ENCODE measurements around the gene FOXO4. TPM values are rescaled to one million over a fixed set of nuclear protein-coding genes. Genes with fewer than 3 reads are reported as not detected.
A peak's percentile ranks its signal among the peaks of the same experiment; 100 is the strongest.

FOXO4 gene
- total and polyA plus RNA-seq, 10 of the 15 experiments (the other 5 are each of a cell fraction or from before 2014, with no cell fraction given) = 0.05 to 6.9 (median 2.3) TPM

DNA sequence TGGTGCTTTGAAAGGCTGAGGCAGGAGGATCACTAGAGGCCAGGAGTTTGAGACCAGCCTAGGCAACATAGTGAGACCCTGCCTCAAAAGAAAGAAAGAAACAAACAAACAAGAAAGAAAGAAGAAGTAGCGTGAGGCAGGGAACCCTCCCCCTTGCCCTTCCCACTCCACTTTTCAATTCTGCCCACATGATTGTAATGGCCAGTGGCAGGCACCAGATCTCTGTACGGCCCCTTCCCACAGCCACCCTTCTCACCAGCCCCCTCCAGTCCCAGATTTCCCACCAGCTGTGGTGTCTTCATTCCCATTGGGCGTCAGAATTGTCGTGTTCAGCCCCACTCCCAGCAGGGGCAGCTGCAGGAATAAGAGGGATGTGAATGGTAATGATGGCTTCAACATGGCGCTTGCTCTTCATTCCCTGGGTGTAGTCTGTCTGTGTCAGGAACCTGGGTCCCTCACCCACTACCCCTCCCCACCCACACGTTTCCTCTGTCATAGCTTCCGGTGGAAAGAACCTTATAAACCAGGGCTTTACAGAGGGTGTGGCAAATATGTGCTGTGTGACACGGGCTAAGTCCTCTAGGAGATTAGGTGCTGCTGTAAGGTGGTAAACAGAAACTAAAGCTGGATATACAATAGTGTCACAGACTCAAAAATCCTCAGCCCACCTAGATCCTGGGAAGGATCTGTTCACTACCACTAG, 15.6 kb downstream of the FOXO4 start, which contains the start of gene IL2RG:
Gene IL2RG, minus strand, starts transcription at position 437 of the 703 bp plus-strand sequence. Its CDS starts 38 bp downstream, at position 399.
- peak within 1 kb of the TSS; percentile 68 for H3K4me2 ChIP-seq (ENCODE audit: control insufficient read depth, insufficient read depth)
- SMC1A ChIA-PET (ENCODE audit: uncharacterized antibody, unreplicated experiment) = interaction anchor here (0.9 to 4.6 kb wide), 6 partner anchors 9 to 86 kb away, joined by 3 to 44 read pairs (median 5); no protein-coding TSS in a partner anchor
- H3K4me3 ChIP-seq = peak within 1 kb of the TSS; percentile 84
- peak; percentile 73 for FAIRE-seq
- RAD21 ChIA-PET (ENCODE audit: unreplicated experiment) = interaction anchor here (0.9 to 3.6 kb wide), 6 partner anchors 9 to 86 kb away, joined by 3 to 28 read pairs (median 9); partner anchors contain the start of gene FOXO4
- POLR2A ChIA-PET = interaction anchor here (0.7 to 4.9 kb wide), 9 partner anchors 9 to 389 kb away, joined by 3 to 60 read pairs (median 5); partner anchors contain the start of gene FOXO4
- no peaks in the 10 kb centered on the region for H3K9me3 ChIP-seq (replicated peaks; ENCODE audit: control insufficient read depth, insufficient read depth, low read length)
- no peaks in the 10 kb centered on the region; a peak in 1 of 4 replicates for H3K36me3 ChIP-seq (ENCODE audit: control insufficient read depth in 2 of 2, insufficient read depth in 2 of 2, low read length in 1 of 2)
- H2AFZ ChIP-seq (ENCODE audit: control insufficient read depth, low read depth, low read length) = no peak within 1 kb of the TSS; the same call in 1 of the 2 replicates
- peak within 1 kb of the TSS; percentile 73 for H3K9ac ChIP-seq (ENCODE audit: control insufficient read depth, insufficient read depth, low read length)
- CTCF ChIA-PET = interaction anchor here (1.2 to 3.7 kb wide), 4 partner anchors 10 to 71 kb away, joined by 5 to 34 read pairs (median 16); no protein-coding TSS in a partner anchor
- H3K4me1 ChIP-seq (ENCODE audit: control insufficient read depth, insufficient read depth, low read length) = peaks cover 11% of the 10 kb centered on the region
- H4K20me1 ChIP-seq (ENCODE audit: control insufficient read depth, insufficient read depth) = no peaks in the 10 kb centered on the region
- H3K27me3 ChIP-seq (replicated peaks in 1 of 2; ENCODE audit: control insufficient read depth in 2 of 2, insufficient read depth in 2 of 2, low read length in 1 of 2) = no peaks in the 10 kb centered on the region
- WGBS (ENCODE audit: insufficient coverage, insufficient replicate concordance, low lambda C conversion rate, missing lambda C conversion rate) = 1% methylated on average over 8 of the region's 8 CpGs
- intact Hi-C loops (cut with micrococcal nuclease; ENCODE audit: unreplicated experiment) = loop anchor here (10.0 kb wide), 1 partner anchor 254 kb away; the partner anchor contains the start of gene TAF1
- peak within 1 kb of the TSS; percentile 82 for H3K27ac ChIP-seq (ENCODE audit: control insufficient read depth, insufficient read depth)
- ATAC-seq = peak; percentile 88
- in situ Hi-C loops (cut with MboI) = no loop called here
- BruUV-seq (replicated peaks) = TSS peak; percentile 85
- peaks cover 49% of the 10 kb centered on the region for H3K79me2 ChIP-seq (ENCODE audit: control insufficient read depth, insufficient read depth, low read length)
- peak; percentile 87 for DNase-seq (ENCODE audit: low read depth, low spot score)
- TF ChIP-seq SMAD1 (IDR thresholded peaks at IDR 0.05; ENCODE audit: low read depth, partially characterized antibody) (peak; percentile 88), SMC3 (IDR thresholded peaks at IDR 0.05; ENCODE audit: borderline replicate concordance, low read length) (peak; percentile 4; the same call in 1 of the 2 replicates), NFIC (IDR thresholded peaks at IDR 0.05; ENCODE audit: low read depth, low read length) (0 out of 2 replicates have a peak, but pooled peaks have one; percentile 40), CREM (IDR thresholded peaks at IDR 0.05; ENCODE audit: low read depth) (peak; percentile 87; the same call in 1 of the 2 replicates), ATF7 (IDR thresholded peaks at IDR 0.05; ENCODE audit: low read depth) (peak; percentile 78), HDGF (IDR thresholded peaks at IDR 0.05) (peak; percentile 45; the same call in 1 of the 2 replicates), POLR2AphosphoS2 (IDR thresholded peaks at IDR 0.05; ENCODE audit: low read depth, low read length) (peak; percentile 96), ZBED1 (IDR thresholded peaks at IDR 0.05; ENCODE audit: borderline replicate concordance) (peak; percentile 48; the same call in 1 of the 2 replicates), SMAD5 (IDR thresholded peaks at IDR 0.05; ENCODE audit: low read depth) (peak; percentile 77), BCL11A (IDR thresholded peaks at IDR 0.05; ENCODE audit: low read depth, low read length) (0 out of 2 replicates have a peak, but pooled peaks have one; percentile 29), EGR1 (IDR thresholded peaks at IDR 0.05; ENCODE audit: borderline replicate concordance in 1 of 2, low read depth in 2 of 2, low read length in 2 of 2) (peak in 1 of 2 experiments; percentile 91; a peak in 2 of 3 replicates), TAF1 (IDR thresholded peaks at IDR 0.05; ENCODE audit: borderline replicate concordance, low read depth, low read length) (peak; percentile 70; the same call in 1 of the 2 replicates), ZSCAN29 (IDR thresholded peaks at IDR 0.05) (no peak), POU2F2 (IDR thresholded peaks at IDR 0.05; ENCODE audit: borderline replicate concordance, low read depth, low read length) (peak; percentile 74; the same call in 2 of the 3 replicates), BACH1 (IDR thresholded peaks at IDR 0.05; ENCODE audit: borderline replicate concordance) (peak; percentile 36; the same call in 1 of the 2 replicates), RELA (IDR thresholded peaks at IDR 0.05; ENCODE audit: borderline replicate concordance, partially characterized antibody) (peak; percentile 94), RUNX3 (IDR thresholded peaks at IDR 0.05; ENCODE audit: low read length) (peak; percentile 62)
- TF ChIP-seq, protein P1, sequence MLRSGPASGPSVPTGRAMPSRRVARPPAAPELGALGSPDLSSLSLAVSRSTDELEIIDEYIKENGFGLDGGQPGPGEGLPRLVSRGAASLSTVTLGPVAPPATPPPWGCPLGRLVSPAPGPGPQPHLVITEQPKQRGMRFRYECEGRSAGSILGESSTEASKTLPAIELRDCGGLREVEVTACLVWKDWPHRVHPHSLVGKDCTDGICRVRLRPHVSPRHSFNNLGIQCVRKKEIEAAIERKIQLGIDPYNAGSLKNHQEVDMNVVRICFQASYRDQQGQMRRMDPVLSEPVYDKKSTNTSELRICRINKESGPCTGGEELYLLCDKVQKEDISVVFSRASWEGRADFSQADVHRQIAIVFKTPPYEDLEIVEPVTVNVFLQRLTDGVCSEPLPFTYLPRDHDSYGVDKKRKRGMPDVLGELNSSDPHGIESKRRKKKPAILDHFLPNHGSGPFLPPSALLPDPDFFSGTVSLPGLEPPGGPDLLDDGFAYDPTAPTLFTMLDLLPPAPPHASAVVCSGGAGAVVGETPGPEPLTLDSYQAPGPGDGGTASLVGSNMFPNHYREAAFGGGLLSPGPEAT (IDR thresholded peaks at IDR 0.05; ENCODE audit: low read depth) = peak; percentile 94
- TF ChIP-seq, protein P2, sequence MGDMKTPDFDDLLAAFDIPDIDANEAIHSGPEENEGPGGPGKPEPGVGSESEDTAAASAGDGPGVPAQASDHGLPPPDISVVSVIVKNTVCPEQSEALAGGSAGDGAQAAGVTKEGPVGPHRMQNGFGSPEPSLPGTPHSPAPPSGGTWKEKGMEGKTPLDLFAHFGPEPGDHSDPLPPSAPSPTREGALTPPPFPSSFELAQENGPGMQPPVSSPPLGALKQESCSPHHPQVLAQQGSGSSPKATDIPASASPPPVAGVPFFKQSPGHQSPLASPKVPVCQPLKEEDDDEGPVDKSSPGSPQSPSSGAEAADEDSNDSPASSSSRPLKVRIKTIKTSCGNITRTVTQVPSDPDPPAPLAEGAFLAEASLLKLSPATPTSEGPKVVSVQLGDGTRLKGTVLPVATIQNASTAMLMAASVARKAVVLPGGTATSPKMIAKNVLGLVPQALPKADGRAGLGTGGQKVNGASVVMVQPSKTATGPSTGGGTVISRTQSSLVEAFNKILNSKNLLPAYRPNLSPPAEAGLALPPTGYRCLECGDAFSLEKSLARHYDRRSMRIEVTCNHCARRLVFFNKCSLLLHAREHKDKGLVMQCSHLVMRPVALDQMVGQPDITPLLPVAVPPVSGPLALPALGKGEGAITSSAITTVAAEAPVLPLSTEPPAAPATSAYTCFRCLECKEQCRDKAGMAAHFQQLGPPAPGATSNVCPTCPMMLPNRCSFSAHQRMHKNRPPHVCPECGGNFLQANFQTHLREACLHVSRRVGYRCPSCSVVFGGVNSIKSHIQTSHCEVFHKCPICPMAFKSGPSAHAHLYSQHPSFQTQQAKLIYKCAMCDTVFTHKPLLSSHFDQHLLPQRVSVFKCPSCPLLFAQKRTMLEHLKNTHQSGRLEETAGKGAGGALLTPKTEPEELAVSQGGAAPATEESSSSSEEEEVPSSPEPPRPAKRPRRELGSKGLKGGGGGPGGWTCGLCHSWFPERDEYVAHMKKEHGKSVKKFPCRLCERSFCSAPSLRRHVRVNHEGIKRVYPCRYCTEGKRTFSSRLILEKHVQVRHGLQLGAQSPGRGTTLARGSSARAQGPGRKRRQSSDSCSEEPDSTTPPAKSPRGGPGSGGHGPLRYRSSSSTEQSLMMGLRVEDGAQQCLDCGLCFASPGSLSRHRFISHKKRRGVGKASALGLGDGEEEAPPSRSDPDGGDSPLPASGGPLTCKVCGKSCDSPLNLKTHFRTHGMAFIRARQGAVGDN (IDR thresholded peaks at IDR 0.05) = peak; percentile 65; the same call in 1 of the 2 replicates

Measured in GM12878 (cell line).